OCI-LY3 (cell line): ENCODE measurements around the gene SCAF11.

ENCODE experiments used
- CTCF ChIP-seq: fragments of 200-600, 300-600 bp; sonication (generic); IDR thresholded peaks from 2 replicates; pipeline ENCODE4 v1.5.1; 2014; ENCODE audit warnings: antibody characterized with exemption, low read length, low read depth
- EZH2phosphoT487 ChIP-seq: fragments of 200-600 bp; shearing (Covaris generic); IDR thresholded peaks from 2 replicates; pipeline ENCODE4 v1.6.1; 2018; ENCODE audit warnings: antibody characterized with exemption, mixed run types, low read depth

DNA sequence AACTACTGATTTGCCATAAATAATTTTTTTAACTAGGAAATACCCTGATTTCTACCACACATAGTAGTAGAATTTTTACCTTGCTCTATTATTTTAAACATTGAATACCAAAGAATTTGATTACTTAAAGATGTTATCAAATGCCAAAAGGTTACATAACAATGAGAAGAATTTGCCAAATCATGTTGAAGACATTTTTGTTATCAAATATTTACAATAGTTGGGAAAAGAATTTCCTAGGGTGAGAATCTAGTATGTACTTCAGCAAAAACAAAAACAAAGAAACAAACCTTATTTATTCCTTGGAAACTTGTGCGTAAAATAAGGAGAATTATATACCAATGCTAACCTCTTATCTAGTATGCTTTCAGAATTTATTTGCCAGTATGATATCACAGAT, 107.2 kb downstream of the SCAF11 start:
- TF ChIP-seq CTCF: no peak
- TF ChIP-seq EZH2phosphoT487: no peak
